ENCODE data around the gene CDC42BPA.

The CDC42BPA gene

DNA sequence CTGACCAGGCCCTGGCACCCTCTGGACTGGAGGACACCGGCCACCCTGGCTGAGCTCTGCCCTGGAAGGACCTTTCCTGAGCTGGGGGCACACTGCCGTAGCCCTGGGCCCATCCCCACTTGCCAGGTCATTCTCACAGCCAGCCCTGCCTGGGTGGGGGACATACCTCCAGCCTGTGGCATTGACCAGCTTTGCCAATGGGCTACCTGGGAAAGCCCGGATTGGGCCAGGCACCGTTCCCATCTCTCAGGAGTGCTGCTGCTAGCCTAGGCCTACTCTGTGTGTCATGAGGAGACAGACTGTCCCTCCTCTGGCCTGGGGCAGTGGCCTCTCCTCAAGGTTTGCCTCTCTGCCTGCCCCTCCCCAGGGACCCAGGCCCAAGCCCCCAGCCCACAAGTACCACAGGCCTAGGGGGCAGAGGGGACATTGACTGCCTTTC, 338.2 kb downstream of the CDC42BPA start:
- DNase-seq (ENCODE audit: low read depth), result no peak
- TF ChIP-seq, protein P1, sequence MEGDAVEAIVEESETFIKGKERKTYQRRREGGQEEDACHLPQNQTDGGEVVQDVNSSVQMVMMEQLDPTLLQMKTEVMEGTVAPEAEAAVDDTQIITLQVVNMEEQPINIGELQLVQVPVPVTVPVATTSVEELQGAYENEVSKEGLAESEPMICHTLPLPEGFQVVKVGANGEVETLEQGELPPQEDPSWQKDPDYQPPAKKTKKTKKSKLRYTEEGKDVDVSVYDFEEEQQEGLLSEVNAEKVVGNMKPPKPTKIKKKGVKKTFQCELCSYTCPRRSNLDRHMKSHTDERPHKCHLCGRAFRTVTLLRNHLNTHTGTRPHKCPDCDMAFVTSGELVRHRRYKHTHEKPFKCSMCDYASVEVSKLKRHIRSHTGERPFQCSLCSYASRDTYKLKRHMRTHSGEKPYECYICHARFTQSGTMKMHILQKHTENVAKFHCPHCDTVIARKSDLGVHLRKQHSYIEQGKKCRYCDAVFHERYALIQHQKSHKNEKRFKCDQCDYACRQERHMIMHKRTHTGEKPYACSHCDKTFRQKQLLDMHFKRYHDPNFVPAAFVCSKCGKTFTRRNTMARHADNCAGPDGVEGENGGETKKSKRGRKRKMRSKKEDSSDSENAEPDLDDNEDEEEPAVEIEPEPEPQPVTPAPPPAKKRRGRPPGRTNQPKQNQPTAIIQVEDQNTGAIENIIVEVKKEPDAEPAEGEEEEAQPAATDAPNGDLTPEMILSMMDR (conservative IDR thresholded peaks at IDR 0.05; ENCODE audit: low read depth, low read length), result no peak
- H3K4me3 ChIP-seq (ENCODE audit: low read length), result no peak overlapping the region

DNA sequence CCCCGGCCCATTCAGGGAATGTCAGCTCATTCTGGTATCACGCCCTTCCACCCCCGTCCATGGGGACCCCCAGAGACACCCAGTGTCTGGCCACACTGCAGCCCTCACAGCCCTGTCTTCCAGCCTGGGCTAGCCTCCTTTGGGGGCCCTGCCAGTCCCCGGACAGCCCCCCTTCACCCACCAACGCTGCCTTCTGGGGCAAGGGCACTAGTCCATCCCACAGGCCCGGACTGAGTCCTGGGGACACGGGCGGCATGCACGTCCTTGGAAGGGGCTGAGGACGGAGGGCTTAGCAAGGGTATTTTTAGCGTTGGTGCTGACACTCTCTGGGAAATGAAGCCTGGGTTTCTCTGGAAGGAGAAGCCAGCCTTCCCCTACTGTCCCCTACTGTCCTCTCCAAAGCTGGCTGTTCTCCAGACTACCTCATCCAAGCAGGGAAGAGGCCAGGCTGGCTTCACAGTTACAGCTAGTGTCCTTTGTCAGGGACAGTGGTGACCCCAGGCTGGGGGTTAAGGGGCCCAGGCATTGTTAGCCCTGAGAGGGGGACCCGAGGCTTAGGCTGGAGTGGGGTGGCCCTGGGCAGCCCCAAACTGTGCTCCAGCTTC, 338.7 kb downstream of the CDC42BPA start:
- no peak for DNase-seq (ENCODE audit: low read depth)
- H3K4me3 ChIP-seq (ENCODE audit: low read length), result no peak overlapping the region
- TF ChIP-seq, protein P1 (conservative IDR thresholded peaks at IDR 0.05; ENCODE audit: low read depth, low read length), result no peak

DNA sequence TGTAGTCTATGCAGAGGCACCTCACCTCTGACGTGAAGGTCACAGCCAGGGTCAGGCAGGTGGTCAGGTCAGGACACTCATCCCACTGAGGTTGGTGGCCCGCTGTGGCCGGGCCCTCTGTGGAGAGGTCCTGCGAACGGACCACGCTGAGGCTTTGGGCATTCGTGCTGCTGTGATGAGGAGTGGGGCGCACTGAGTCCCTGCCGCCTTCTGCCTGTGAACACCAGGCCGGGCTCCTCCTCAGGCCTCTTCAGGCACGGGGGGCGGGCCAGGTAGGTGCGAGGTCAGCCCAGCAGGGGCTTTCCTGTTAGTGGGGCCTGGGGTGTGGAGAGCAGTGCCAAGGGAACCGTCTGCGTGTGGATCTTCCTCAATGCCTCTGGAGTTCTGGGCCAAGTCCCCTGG, 339.2 kb downstream of the CDC42BPA start:
- TF ChIP-seq, protein P1 (conservative IDR thresholded peaks at IDR 0.05; ENCODE audit: low read depth, low read length), result no peak
- H3K4me3 ChIP-seq (ENCODE audit: low read length), result no peak overlapping the region
- no peak for DNase-seq (ENCODE audit: low read depth)

GRCh38 chr1:226978432-226979114, 339.7 kb downstream of the CDC42BPA start:
- no peak overlapping the region for H3K4me3 ChIP-seq (ENCODE audit: low read length)
- TF ChIP-seq, protein P1 (conservative IDR thresholded peaks at IDR 0.05; ENCODE audit: low read depth, low read length), result no peak
- DNase-seq (ENCODE audit: low read depth), result no peak

- H3K4me3 ChIP-seq (ENCODE audit: low read length), result no peak overlapping the region
- DNase-seq (ENCODE audit: low read depth), result no peak
- TF ChIP-seq, protein P1 (conservative IDR thresholded peaks at IDR 0.05; ENCODE audit: low read depth, low read length), result no peak
Measured at GRCh38 chr1:226977643-226978431, 340.5 kb downstream of the CDC42BPA start.

- DNase-seq (ENCODE audit: low read depth), result no peak
- TF ChIP-seq, protein P1 (conservative IDR thresholded peaks at IDR 0.05; ENCODE audit: low read depth, low read length), result no peak
Measured at GRCh38 chr1:226976978-226977642, 341.2 kb downstream of the CDC42BPA start.

More at GRCh38 chr1:226976978-226977642, 341.2 kb downstream of the CDC42BPA start:
- no peak overlapping the region for H3K4me3 ChIP-seq (ENCODE audit: low read length)

Data from retinal pigment epithelial cell (primary cell).